Measurements from ENCODE around the gene CRY2.

The CRY2 gene

GRCh38 chr11:45844822-45845578 is 2.3 kb upstream of the CRY2 start:
- TF ChIP-seq, protein P1, sequence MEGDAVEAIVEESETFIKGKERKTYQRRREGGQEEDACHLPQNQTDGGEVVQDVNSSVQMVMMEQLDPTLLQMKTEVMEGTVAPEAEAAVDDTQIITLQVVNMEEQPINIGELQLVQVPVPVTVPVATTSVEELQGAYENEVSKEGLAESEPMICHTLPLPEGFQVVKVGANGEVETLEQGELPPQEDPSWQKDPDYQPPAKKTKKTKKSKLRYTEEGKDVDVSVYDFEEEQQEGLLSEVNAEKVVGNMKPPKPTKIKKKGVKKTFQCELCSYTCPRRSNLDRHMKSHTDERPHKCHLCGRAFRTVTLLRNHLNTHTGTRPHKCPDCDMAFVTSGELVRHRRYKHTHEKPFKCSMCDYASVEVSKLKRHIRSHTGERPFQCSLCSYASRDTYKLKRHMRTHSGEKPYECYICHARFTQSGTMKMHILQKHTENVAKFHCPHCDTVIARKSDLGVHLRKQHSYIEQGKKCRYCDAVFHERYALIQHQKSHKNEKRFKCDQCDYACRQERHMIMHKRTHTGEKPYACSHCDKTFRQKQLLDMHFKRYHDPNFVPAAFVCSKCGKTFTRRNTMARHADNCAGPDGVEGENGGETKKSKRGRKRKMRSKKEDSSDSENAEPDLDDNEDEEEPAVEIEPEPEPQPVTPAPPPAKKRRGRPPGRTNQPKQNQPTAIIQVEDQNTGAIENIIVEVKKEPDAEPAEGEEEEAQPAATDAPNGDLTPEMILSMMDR (IDR thresholded peaks at IDR 0.05), result no peak
- TF ChIP-seq ZFX (IDR thresholded peaks at IDR 0.05; ENCODE audit: borderline replicate concordance), result no peak
- no peak overlapping the region for H3K27ac ChIP-seq

GRCh38 chr11:45846174-45846675 is 1.1 kb upstream of the CRY2 start:
- no peak for TF ChIP-seq ZFX (IDR thresholded peaks at IDR 0.05; ENCODE audit: borderline replicate concordance)
- TF ChIP-seq, protein P1 (IDR thresholded peaks at IDR 0.05), result no peak
- H3K27ac ChIP-seq, result peak overlapping the region; percentile 68

GRCh38 chr11:45847911-45848316 is 639 bp downstream of the CRY2 start:
- H3K27ac ChIP-seq, result peak overlapping the region; percentile 68
- TF ChIP-seq ZFX (IDR thresholded peaks at IDR 0.05; ENCODE audit: borderline replicate concordance), result no peak
- TF ChIP-seq, protein P1 (IDR thresholded peaks at IDR 0.05), result no peak

GRCh38 chr11:45848654-45849081 is 1.4 kb downstream of the CRY2 start:
- TF ChIP-seq ZFX (IDR thresholded peaks at IDR 0.05; ENCODE audit: borderline replicate concordance), result no peak
- peak overlapping the region; percentile 68 for H3K27ac ChIP-seq

GRCh38 chr11:45850446-45850845 is 3.2 kb downstream of the CRY2 start:
- no peak overlapping the region for H3K27ac ChIP-seq
- no peak for TF ChIP-seq ZFX (IDR thresholded peaks at IDR 0.05; ENCODE audit: borderline replicate concordance)
- TF ChIP-seq, protein P1 (IDR thresholded peaks at IDR 0.05), result no peak

- H3K27ac ChIP-seq, result no peak overlapping the region
- TF ChIP-seq, protein P1 (IDR thresholded peaks at IDR 0.05), result no peak
- no peak for TF ChIP-seq ZFX (IDR thresholded peaks at IDR 0.05; ENCODE audit: borderline replicate concordance)
Measured at GRCh38 chr11:45851228-45851627, 4.0 kb downstream of the CRY2 start.

DNA sequence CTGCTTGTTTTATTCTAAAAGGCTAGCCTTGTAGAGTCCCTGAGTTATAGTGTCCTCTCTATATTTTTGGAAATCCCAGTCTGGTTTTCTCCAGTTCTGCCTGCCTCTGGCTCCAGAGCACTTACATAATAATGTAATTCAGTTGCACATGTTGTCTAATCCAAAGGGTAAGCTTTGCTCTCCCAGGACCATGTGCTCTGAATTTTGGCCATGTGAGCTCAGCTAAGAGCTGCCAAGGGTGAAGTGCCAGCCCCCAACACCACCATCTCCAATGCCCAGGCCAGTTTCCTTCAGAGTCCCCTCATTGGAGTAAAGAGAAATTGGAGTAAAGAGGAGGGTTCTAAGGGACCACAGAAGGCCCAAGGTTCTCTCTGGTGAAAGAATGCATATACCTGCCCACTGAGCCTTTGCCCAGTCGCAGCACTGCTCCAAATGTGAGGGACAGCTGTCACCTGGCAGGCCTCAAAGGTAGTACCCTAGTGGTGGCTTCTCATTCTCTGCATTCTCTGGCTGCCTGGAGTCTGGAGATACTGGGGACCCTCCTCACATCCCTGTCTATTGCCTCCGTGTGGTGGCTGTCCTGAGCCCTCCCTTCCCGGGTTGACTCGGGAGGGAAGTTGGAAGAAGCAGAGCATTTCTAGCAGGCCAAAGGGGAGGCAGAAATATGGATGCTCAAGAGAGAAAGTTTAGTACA is 4.9 kb downstream of the CRY2 start:
- TF ChIP-seq, protein P1 (IDR thresholded peaks at IDR 0.05), result no peak
- TF ChIP-seq ZFX (IDR thresholded peaks at IDR 0.05; ENCODE audit: borderline replicate concordance), result no peak
- H3K27ac ChIP-seq, result no peak overlapping the region
